D341Med (cell line): Measurements from ENCODE around the gene KLK1.
A peak's percentile ranks its signal among the peaks of the same experiment; 100 is the strongest.

Experiments
- DNase-seq: peaks from one replicate; pipeline ENCODE4 v3.0.0; 2012; ENCODE audit warnings: low spot score

KLK1 gene

DNA sequence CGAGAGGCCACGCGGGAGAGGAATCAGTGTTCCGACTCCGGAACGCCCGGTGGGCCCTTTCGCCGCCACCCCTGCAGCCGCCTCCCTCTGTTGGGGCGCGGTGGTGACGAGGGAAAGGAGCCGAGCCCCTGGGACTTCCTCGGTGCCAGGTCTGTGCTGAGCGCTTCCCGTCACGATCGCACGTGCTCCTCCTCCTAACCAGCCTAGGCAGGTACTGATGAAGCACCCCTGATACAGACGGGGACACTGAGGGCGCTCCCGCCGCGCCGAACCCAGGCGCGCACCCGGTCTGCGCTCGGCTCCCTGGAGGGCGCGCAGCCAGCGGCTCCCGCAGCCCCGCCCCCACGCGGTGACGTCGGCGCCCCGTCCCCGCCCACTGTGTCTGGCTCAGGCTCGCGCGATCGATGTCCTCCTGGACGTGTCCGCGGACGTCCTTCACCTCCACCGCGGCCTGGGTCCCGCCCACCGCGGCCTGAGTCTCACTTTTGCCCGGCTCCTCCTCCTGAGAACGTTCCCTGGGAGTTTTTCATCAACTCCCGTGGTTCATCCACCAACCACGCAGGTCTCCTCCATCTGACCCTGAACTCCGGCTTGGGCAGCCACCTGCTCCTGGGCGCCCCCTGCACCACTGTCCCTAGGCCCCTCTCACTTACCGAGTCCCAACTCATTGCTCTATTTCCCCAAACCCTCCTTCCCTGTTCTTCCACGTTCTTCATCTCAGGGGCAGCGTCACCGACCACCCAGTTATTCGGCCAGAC lies 12.4 kb upstream of the KLK1 start:
- DNase-seq, result peak; percentile 90

DNA sequence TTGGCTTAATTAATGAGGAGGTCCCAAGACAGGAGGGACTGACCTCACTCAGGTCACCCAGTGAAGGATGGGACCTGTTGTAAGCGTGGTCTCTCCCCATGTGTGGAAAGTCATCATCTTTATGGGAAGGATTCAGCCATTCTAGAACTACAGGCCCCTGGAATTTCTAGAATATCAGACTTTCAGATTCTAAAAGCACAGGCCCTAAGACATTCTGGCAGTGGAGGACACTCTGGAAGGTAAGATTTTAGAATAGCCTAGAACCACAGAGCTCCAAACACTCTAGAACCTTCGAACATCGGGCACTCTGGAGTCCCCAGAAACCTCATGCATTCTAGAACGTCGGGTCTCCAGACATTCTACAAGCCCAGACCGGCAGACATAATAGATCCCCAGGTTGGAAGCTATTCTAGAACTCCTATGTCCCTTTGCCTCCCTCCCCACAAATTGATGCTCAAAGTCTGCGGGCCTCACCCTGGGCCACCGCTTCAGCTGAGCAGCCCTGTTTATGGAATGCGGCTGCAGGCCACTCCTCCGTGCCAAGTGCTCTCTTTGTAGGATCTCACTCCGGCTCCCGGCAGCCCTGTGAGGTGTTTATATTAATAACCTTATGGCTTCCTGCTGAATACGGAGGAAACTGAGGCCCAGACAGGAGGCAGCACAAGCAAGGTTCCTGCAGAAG lies 11.7 kb upstream of the KLK1 start:
- no peak for DNase-seq

DNA sequence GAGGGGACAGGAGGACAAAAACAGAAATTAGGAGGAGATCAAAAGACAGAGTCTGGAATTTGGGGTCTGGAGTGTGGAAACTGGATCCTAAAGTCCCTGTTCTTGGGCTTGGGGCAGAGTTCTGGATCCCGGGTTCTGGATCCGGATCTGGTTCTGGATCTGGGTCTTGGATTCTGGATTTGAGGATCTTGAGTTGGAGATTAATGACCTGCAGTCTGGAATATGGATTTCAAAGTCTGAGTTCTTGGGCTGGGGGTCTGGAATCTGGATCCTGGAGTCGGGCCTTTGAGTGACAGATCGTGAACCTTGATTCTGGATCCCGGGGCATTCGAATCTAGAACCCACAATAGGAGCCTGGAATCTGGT lies 10.2 kb upstream of the KLK1 start:
- no peak for DNase-seq

DNA sequence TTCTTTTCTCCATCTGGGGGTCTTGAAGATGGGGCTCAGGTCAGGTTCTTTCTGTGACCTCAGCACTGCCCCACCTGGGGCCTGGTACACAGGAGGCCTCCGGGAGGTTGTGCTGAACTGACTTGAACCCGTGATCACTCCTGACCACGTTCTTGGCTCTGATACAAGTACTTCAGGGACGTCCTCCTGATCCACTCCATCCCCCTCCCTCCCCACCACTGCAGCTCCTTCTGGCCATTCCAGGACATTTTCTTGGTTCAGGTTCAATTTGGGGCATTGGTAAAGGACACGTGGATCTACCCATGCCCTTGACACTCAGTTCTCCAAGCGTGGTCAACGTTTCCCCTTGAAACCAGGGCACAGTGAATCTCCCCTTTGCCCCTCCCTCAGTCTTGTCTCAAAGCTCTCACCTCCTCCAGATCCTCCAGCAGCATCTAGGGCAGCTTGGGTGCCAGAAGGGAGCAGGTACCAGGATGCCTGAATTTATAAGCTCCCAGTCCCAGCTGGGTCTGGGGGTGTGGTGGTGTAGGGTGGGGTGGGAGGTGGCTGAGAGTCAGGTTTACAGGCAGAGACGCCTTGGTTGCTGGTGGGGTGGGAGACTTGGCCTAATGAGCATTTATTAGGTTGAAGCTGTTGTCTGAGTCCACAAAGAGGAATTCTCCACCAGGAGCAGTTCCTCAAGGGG lies 9.7 kb upstream of the KLK1 start, which contains the start of gene KLK15:
KLK15 (minus strand) TSS at position 458 of the 685 bp plus-strand sequence. CDS start 2,082 bp downstream, outside the sequence.
- no peak for DNase-seq

DNA sequence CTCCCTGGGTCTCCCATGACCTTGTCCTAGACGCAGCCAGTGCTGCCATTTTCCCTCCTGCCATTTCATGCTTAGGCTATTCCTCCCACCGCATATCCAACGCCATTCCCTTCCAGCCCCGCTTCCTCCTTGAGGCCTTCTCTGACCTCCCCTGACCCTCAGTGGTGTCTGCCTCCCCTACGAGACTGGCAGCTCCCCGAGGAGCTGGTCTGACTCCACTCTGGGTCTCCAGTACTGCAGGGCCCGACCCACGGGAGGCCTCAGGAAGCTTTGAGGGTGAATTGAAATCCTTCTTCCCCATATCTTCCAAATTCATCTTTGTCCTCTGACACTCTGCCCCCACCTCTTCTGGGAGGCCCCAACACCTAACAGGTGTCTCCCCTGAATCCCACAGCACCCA lies 9.1 kb upstream of the KLK1 start:
- DNase-seq, result no peak

DNA sequence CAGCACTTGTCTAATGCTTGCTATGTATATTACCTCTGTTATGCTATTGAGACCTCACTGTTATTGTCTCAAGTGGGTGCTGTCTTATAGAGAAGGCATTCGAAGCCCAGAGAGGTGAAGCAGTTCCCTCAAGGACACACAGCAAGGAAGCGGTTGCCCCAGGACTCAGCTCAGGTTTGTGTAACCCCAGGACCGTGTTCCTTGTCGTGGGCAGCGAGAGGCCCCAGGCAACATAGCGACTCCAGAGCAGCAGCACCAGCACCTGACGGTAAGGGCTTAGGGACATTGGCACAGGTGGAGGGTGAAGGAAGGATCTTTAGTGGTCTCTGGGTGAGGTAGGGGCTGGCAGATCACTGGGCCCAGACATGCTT lies 7.4 kb upstream of the KLK1 start:
- DNase-seq, result no peak

DNA sequence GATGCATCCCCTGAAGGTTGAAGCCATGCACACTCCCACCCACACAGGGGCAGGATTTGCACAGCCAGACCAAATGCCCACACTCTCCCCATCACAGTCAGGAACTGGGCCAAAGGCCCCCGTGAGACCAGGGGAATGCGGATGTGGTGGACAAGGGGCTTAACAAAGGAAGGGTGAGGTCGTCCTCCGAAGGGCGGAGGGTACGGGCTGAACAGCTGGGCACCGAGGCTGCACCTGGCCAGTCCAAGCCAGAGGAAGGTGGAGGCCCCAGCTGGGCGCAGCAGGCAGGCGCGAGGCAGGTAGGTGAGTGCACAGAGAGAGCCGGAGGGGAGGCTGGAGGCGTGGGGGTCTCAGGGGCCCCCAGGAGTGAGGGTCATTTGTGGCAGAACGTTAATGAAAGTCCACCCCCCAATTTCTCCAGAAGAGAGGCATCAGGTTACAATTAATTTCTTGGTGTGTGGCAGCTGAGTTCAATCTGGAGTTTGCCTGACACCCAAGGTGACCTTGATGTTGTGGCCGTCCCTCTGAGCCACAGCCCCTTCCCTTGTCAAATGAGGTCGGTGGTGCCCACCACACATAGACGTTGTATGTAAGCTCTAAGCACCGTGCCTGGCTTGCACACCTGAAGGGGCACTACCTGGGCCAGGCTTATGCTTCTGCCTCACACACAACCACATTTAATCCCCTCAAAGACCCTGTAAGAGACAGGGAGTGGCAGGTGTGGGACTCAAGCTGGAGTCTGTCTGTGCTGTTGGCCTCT lies 6.9 kb upstream of the KLK1 start:
- no peak for DNase-seq

DNA sequence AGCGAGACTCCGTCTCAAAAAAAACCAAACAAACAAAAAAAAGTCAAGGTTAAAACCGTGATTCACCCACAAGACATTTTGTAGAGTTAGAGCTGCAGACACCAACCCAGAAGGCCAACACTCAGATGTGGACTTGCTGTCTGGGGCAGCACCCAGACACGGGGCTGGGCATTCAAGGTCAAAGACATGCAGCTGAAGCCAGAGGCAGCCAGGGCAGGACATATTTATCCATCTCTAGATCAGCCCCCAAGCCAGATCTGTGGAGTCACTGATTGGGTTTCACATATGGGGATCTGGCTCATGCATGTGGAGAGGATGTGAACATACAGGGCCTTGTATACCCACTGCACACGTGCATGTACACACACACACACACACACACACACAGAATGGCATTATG lies 6.2 kb upstream of the KLK1 start:
- no peak for DNase-seq

DNA sequence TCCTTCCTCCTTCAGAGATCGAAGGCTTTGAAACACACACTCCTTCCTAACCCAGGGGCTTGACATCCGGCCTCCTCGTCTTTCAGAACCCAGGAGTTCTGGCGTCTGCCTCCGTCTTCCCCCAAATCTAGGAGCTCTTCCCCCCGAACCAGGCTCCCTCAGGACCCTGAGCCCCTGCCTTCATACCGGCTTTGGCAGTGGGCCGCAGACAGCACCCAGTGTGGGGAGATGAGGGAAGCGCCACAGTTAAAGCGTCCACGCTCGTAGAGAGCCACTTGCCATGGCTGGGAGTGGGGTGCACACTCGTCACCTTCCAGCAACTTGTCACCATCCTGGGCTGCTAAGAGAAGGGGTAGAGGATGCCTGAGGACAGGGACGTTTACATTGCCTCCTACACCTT lies 3.9 kb upstream of the KLK1 start:
- DNase-seq, result no peak

DNA sequence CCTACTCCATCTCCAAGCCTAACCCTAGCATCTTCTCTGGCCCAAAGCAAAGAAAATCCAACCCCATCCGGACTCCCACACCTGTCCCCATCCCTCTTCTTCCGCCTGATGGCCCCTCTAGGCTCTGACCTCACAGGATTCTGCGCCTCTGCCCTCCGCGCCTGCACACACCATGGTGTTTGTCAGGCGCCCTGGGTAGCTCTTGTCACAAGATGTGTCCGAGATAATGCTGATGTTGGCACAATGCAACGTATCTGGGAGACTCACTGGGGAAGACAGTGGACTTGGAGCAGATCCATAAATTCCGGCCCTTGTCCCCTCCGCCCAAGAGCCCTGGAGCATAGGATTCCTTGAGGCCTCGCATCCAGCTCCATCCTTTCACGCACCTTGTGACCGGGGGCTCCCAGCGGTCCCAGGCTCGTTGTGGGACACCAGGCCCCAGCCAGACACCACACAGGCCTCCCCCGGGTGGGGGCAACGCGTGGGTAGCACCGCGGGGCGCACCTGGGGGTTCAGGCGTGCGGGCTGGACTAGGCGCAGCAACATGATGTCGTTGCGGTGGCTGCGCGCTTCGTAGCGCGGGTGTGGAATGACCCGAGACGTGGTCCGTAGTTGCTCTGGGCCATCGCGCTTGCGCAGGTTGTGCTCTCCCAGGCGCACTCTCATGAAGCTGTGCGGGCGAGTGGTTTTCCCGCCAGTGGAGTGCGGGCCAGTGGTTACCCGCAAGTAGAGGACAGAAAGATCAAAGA lies 3.1 kb upstream of the KLK1 start:
- no peak for DNase-seq

DNA sequence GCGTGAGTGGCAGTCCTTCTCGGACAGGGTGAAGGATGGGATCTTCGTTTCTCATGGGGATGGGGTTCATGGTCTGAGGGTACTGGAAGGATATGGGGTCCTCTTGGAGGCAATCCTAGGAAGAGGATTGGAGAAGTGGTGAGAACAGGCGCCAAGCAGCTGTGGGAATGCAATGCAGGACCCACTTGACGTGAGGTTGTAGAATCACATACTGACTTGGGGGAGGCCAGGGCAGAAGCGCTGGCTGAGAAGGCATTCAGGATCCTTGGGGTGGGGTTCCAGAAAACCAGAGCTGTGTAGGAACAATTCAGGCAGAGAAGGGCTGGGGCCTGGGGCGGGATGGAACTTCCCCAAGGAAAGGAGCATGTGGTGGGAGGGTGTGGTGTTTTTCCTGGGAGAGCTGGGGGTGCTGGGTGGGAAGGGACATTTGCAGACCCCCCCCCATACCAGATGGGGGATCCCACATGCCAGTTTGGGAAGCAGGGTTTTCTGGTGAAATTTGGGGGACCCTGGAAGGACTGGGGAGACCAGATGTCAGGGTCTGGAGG lies 852 bp downstream of the KLK1 start:
- no peak for DNase-seq

DNA sequence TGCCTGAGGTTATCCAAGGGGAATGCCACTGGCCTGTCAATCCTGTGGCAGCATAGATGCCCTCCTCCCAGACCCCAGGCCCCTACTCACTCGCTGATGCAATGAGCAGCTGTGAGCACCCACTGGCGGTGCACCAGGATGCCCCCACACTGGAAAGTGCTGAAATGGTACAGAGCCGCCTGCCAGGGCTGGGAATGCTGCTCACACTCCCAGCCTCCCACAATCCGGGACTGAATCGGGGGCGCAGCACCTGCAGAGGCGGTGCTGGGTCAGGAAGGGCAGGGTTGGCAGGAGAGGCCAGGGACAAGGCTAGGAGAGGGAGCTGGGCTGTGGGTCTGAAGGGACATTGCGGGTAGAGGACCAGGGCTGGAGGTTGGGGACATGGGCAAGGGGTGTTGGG lies 2.0 kb downstream of the KLK1 start:
- DNase-seq, result no peak

DNA sequence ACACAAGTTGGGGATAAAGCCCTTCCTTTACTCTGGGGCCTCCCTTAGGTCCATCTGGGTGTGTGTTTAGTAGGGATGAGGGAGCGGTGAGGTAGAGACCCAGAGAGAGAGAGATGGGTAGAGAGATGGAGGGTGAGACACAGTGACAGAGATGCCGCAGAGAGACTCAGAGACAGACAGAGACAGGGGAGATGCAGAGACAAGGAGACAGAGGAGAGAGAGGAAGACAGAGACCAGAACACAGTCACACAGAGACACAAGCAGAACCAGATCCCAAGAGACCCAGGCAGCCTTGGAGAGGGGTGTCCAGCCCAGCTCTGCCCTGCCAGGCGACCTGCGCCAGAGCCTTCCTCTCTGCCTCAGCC lies 2.4 kb downstream of the KLK1 start:
- no peak for DNase-seq

DNA sequence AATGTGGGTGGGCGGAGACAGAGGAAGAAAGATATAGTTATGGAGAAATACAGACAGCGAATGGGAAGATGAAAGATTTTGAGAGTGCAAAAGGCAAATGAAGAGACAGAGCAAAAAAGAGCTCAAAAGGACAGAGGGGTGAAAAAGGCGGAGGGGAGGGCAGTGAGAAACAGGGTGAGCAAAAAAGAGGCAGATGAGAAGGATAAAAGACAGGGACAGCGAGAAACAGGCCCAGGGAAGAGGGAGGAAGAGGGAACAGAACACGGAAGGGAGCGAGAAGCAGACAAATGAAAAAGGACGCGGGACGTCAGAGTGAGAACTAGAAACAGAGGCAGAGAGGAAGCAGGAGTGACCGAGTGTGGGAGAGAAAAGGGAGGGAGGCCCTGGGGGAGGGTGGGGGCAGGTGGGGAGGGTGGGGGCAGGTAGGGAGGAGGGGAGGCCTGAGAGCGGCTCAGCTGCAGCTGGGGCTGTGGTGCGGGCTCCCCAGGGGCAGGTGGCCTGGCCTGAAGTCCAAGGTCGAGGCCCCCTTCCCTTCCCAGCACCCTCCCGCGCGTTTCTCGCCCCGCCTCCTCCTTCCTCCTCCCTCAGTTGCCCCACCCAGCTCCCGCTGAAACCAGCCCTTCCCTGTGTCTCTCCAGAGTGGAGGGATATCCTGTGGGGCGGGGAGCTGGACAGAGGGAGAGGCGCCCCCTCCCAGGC lies 2.9 kb downstream of the KLK1 start:
- DNase-seq, result no peak

DNA sequence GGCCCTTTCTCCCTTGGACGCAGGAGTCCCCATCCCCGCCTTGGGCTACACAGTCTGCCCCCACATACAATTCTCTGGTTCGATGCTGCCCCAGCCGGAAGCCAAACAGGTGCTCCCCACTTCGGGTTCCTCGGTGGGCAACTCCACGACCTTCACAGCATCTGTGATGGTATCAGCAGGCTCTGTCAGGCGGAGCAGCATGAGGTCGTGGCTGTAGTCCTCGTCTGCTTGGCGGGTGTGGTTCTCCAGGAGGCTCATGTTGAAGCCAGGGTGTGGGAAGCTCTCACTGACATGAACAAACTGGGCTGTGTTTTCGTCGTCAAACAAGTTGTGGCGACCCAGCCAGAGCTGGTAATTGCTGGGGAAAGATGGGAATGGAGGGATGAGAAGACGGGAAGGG lies 3.5 kb downstream of the KLK1 start:
- no peak for DNase-seq

DNA sequence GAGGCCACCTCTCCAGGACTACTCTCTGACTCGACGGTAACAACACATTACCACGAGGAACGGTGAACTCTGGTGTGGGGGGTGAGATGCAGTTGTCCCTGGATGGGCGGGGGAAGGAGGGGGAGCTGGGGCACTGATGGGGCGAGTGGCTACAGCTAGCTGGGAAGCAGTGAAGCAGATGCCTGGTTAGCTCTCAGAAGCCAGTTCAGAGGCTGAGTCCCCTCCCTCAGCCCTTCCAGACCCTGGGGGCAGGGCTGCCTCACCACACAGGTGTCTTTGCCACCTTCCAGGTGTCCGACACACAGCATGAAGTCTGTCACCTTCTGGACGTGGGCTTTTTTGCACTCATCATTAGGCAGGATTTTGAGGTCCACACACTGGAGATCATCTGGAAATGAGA lies 4.0 kb downstream of the KLK1 start:
- no peak for DNase-seq

DNA sequence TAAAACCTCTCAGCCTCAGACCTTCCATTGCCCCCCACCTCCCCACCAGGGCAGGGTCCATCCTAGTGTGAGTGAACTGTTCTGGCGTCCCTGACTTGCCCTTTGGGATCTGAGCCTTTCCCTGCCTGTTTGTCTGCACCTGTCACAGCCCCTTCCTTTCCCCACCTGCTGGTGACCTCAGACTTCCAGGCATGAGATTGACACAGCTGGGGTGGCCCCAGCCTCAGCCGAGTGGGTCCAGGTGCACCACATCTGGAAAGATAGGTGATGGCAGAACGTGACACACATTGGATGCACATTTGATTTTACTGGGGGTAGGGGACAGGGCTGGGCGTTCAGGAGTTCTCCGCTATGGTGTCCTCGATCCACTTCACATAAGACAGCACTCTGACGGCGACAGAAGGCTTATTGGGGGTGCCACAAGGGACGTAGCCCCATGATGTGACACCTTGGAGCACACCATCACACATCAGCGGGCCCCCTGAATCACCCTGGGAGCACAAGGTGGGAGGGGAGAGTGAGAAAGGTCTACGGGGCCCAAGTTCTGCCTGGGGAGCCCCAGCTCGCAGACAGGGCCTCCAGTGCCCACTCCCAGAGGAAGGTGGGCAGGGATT lies 4.6 kb downstream of the KLK1 start:
- DNase-seq, result no peak

DNA sequence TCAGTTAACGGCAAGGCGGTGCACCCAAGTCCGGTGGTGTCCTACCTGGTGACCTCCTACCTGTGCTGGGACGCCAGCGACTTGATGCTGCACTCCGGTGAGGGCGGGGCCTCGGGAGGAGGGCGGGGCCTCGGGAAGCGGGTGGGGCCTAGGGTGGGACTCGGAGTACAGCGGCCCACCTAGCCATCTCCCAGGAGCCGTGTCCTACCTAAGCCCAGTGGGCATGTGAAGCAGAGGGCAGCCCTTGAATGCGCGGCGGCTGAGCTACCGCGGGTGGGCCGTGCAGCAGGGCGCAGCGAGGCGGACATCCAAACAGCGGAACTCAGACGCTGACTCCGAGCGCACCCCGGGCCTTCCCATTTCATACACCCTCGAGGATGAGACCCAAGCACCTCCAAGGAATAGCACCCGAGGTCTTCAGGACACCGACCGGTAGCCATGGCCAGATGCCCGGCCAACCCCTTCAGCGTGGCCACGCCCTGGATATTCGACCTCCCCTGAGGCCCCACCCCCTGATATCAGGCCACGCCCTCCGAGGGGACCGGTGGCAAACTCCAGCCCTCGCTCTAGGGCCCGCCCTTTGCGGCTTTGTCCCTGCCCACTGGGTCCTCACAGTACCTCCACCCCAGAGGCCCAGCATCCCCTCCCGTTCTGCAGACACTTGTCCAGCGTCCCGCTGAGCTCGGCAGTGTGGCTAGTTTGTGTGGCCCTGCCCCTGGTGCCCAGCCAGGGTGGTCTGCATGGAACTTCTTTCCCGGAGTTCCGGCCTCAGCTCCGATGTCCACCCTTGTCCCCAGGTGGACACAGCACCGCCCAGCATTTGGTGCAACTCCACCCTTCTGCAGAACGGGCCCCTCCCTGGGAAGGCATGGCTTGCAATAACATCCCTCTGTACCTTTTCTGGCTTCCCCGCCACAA lies 5.4 kb downstream of the KLK1 start:
- peak; percentile 62 for DNase-seq

DNA sequence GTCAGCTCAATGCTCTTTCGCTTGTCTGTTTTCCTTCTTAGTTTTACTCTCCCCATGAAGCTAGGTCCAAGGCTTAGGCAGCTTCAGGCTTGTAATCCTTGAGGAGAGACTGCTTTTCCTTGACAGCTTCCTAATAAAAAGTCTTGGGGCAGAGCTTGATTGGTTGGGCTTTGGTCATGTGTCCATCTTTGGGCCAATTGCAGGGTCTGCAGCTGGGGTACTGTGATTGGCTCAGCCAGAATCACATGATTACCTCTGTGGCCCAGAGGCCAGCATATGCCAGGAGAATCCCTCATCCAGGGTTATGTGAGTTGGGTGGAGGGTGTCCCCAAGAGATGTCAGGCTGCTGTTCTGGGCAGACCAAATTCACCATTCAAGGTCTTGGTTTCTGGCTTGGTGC lies 8.1 kb downstream of the KLK1 start:
- DNase-seq, result no peak

DNA sequence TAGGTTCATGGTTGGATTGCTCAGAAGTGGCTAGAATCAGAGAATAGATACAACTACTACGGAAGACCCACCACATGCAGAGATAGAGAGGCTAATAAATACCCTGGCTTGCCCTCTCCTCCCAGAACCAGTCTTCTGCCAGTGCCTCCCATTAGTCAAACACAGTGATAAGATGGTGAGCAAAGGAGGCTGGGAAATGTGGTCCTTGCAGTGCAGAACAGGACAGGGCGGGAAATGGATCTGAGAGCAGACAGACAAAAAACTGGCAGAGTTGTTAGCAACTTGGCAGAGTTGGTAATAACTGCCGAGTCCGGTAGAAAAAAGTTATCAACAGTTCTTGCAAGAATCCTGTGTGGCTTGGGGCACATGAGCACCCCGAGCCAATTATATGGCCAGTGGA lies 8.7 kb downstream of the KLK1 start:
- no peak for DNase-seq
